Activated CD4-positive, alpha-beta T cell treated with anti-CD3 and anti-CD28 coated beads, Interleukin-10, Interleukin-2, amounts not matched to agents 100 ng/mL and 50 ng/mL, durations not matched to agents 16 hours and 8 hours (primary cell): ENCODE data around the gene ENKD1.

Source experiments
- DNase-seq: peaks from one replicate; pipeline ENCODE4 v3.0.0-alpha.2; 2020

ENKD1 gene

GRCh38 chr16:67661886-67662652 lies 4.5 kb downstream of the ENKD1 start:
- DNase-seq: no peak

GRCh38 chr16:67661101-67661761 lies 5.3 kb downstream of the ENKD1 start:
- peak; percentile 40 for DNase-seq

- DNase-seq: peak; percentile 99
These were observed 6.0 kb downstream of the ENKD1 start, which contains the start of gene PARD6A for GRCh38 chr16:67660564-67661028. Gene PARD6A (plus strand): TSS chr16:67660960. CDS start chr16:67661039, 79 bp downstream.

GRCh38 chr16:67659675-67660563 lies 6.6 kb downstream of the ENKD1 start, which contains the start of gene ACD:
Gene ACD (minus strand): TSS chr16:67660260. CDS start chr16:67660220, 40 bp downstream.
- peak; percentile 96 for DNase-seq

- no peak for DNase-seq
These were observed 7.5 kb downstream of the ENKD1 start for GRCh38 chr16:67658849-67659674.

- no peak for DNase-seq
These were observed 8.6 kb downstream of the ENKD1 start for GRCh38 chr16:67657751-67658518.

GRCh38 chr16:67657017-67657608 lies 9.4 kb downstream of the ENKD1 start:
- no peak for DNase-seq

- no peak for DNase-seq
These were observed 10.1 kb downstream of the ENKD1 start for GRCh38 chr16:67656344-67657016.

GRCh38 chr16:67655363-67655762 lies 11.2 kb downstream of the ENKD1 start:
- no peak for DNase-seq

GRCh38 chr16:67654403-67654911 lies 12.1 kb downstream of the ENKD1 start:
- no peak for DNase-seq

GRCh38 chr16:67653789-67654402 lies 12.7 kb downstream of the ENKD1 start:
- no peak for DNase-seq

- DNase-seq: no peak
These were observed 13.3 kb downstream of the ENKD1 start for GRCh38 chr16:67653128-67653788.

- DNase-seq: no peak
These were observed 13.9 kb downstream of the ENKD1 start for GRCh38 chr16:67652578-67653127.

- no peak for DNase-seq
These were observed 14.7 kb downstream of the ENKD1 start for GRCh38 chr16:67651847-67652246.

GRCh38 chr16:67651039-67651438 lies 15.5 kb downstream of the ENKD1 start:
- no peak for DNase-seq

GRCh38 chr16:67650023-67650422 lies 16.5 kb downstream of the ENKD1 start:
- no peak for DNase-seq

- DNase-seq: no peak
These were observed 17.0 kb downstream of the ENKD1 start for GRCh38 chr16:67649494-67649931.

- no peak for DNase-seq
These were observed 17.7 kb downstream of the ENKD1 start for GRCh38 chr16:67648764-67649407.
